Measurements from ENCODE around the gene BNIP3.

Gene BNIP3

DNA sequence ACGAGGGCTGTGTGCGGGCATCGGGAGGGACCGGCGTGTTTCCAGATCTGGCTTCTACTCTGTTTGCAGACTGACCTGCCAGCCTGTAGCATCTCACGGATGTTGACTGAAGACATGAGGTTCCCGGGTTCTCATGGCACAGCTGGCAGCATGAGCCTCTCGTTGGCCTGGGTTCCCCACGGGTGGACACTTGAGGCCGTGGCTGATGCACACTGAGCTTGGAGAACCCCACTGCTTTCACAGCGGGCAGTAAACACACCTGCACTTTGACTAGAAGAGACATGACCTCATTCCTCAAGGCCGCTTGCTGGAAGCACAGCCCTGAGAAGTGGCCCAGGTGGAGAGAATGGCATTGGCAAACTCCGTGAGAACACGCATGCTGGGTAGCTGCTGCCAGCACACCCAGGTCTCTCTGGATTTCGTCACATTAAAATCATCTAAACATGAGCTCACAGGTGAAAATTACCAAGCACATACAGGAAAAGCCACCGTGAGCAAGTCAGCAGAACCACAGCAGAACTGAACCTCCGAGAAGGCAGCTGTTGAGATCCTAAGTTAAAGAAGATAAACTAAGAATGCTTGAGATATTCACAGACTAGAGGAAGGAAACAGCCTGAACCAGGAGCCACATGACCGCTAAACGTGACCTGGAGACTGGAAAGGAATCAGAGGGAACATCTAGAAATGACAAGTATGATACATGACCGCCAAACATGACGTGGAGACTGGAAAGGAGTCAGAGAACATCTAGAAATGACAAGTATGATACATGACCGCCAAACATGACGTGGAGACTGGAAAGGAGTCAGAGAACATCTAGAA is 32.5 kb downstream of the BNIP3 start:
- no peak for FAIRE-seq

DNA sequence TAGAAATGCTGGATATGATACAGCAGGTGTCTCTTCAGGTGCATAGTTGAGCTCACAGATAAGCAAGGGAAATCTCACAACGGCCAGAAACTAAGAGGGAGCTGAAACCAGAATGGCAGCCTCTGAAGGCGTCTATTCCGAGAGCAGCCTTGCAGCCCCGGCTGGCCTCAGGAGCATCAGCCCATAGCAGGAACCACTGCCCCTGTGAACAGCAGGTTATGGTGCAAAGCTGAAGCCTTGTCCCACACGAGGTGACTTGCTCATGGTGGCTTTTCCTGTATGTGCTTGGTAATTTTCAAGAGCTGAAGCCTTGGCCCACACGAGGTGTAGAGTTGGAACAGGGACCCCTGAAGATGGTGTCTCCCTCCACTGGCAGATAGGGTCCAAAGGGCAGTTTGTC is 33.2 kb downstream of the BNIP3 start:
- no peak for FAIRE-seq

DNA sequence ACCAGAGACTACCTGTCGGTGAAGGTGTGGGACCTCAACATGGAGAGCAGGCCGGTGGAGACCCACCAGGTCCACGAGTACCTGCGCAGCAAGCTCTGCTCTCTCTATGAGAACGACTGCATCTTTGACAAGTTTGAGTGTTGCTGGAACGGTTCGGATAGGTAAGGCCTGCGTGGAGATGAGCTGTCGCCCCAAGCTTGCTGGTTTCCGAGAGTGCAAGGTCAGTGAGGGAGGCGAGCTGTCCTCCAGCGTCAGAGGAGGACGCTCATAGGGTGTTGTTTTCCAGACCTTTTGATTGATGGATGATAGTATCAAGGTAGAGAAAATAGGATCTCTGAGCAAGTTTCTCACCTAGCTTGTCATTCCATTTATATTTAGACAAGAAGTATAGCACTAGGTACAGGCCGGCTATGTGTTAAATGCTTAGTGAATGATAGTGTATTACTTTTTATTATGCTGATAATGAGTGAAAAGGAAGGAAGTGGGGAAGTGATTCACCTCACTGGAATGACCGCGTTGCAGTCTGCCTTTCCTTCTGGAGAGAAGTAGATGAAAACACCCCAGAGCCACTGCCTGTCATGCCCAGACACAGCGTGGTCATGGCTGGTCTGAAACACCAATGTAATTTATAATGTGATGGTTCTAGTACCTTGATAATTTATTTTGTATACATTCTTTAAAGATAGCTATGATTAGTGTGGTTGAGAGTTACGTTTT is 33.9 kb downstream of the BNIP3 start:
- FAIRE-seq, result no peak

DNA sequence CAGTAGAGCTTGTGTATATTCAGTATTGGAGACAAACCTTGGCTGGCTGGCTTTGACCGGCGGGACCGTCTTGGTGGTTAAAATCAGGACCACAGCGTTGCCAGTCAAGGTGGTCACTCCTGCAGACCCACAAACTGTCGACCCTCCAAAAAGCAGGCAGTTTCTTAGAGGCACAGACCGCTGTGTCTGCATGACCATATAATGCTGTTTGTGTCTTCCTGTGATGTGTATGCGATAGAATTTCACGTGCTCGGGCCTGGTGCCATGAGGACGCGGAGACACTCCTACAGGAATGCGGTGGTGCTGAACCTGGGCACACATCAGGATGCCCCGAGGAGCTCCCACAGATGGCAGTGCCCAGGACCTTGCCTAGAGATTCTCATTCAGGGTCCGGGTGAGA is 34.8 kb downstream of the BNIP3 start:
- FAIRE-seq, result no peak

DNA sequence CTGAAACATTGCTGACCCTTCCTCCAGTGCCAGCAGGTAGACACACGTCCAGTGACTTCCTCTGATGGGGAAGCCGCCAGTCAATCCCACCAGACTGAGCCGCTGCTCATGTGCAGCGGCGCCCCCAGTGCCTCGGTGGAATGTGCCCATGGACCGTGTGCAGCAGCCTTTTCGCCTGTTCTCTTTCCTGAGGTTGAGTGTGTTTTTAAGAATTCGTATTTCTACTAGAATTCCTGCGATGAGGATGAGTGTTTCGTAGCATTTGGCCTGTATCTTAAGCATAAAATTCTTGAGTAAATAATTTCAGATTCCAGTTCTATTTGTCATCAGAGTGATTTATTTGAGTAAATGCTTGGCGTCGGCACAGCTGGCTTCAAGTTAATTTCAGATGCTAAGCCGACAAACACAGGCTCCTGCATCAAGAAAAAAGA is 35.4 kb downstream of the BNIP3 start:
- FAIRE-seq, result no peak

DNA sequence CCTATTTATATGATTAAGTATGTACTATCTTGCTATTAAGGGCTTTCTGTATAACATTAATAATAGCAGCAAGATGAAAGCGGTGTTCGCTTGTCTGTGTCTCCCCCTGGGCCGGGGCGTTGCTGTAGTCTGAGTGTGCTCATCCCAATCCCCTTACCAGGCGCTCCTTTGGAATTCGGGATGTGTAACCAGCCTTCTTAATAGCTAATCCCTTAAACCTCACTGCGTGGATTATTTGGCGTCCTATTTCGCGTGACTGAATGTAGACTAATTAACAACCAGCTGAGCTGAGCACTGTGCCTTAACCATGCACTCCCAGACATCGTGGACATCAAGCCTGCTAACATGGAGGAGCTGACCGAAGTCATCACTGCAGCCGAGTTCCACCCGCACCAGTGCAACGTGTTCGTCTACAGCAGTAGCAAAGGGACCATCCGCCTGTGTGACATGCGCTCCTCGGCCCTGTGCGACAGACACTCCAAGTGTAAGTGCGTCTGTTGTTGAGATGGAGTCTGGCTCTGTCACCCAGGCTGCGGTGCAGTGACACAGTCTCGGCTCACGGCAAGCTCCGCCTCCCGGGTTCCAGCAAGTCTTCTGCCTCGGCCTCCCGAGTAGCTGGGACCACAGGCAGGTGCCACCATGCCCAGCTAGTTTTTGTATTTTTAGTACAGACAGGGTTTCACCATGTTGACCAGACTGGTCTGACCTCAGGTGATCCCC is 36.6 kb downstream of the BNIP3 start:
- FAIRE-seq, result no peak

DNA sequence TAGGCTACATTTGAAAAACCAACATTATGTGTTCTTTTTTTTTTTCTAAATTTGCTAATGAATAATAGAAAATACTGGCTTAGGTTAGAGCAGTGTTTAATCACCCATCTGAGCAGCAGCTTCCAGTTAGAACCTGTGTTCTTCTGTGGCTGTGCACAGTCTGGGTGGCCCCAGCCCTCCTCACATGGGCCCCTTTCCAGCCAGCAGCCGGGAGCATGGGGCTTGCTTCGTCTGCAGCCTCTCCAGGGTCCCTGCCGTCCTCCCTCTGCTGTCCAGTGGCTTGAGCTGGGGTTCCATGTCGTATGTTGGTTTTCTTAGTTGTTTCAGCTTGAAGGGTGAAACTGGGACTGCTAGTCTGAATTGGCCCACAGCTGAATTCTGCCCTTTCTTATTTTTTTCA is 37.3 kb downstream of the BNIP3 start:
- FAIRE-seq, result no peak

DNA sequence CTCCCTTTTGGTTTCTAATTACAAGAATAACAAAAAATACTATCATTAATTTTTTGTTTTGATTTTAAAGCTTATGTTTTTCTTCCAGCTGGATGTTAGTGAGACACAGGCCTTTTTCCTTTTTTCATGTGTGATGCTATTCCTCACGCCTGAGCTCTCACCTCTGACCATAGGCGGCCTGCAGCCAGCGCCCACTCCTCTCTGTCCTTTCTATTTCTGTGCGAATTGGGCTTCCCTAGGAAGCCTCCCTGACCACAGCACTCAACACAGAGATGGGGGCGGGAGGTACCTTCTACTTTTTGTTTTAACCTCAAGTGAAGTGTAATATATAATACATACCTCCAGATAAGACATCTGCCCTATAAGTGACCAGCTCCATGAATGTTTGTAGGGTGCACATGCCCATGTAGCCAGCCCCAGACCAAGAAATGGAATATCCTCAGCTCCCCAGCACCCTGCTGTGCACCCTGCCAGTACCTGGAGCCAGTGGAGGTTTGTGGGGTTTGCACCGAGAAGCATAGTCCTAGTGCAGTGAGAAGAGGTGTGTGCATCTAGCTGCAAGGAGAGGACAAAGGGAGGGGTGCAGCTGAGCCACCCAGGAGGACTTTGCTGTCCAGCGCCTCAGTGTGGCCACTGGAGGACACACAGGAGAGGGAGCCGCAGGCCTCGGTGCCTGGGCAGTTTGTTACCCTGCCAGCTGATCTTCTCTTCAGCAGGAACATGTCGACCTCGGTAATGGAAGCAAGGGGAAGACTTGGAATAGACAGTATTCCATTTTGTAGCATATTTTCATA is 38.5 kb downstream of the BNIP3 start:
- FAIRE-seq, result no peak

DNA sequence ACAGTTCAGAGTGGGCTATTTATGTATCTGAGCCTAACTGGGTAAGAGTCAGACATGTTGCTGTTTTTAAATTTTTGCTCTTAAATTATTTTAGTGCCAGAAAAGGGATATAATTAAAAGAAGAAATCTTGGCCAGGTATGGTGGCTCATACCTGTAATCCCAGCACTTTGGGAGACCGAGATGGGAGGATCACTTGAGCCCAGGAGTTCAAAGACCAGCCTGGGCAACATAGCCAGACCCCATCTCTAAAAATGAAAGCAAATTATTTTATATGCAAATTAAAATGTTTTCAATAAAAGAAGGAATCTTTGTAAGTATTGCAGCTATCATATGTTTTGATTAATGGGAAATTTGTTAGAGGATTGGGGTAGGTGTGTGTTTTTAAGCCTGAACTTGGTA is 39.3 kb downstream of the BNIP3 start:
- FAIRE-seq, result no peak

DNA sequence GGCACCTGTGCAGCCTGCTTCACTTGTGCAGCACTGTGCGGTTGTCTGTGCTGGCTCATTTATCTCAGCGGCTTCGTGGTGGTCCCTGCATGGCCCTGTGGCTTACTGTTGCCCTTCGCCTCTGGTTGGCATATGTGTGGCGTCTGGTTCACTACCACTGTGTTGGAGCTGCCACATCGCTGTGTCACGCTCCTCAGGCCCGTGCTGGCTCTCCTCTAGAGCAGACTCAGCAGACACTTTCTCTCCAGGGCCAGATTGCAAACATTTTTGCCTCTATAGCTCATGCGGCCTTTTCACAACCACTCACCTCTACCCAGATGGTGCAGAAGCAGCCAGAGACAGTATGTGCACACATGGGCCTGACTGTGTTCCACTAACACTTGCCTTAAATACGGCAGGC is 43.0 kb downstream of the BNIP3 start:
- FAIRE-seq, result no peak

DNA sequence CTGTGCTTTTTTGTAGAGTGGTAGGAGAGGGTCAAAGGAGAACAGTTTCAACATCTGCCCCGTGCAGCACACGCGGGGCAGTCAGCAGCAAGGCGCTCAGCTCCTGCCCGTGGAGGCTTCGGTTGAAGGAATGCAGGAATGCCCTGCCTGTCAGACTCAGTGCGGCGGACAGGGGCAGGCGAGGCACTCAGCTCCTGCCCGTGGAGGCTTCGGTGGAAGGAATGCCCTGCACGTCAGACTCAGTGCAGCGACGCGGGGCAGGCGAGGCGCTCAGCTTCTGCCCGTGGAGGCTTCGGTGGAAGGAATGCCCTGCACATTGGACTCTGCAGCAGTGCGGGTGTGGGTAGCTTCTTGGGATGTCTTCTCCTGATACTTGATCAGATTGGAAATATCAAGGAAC is 43.9 kb downstream of the BNIP3 start:
- no peak for FAIRE-seq

DNA sequence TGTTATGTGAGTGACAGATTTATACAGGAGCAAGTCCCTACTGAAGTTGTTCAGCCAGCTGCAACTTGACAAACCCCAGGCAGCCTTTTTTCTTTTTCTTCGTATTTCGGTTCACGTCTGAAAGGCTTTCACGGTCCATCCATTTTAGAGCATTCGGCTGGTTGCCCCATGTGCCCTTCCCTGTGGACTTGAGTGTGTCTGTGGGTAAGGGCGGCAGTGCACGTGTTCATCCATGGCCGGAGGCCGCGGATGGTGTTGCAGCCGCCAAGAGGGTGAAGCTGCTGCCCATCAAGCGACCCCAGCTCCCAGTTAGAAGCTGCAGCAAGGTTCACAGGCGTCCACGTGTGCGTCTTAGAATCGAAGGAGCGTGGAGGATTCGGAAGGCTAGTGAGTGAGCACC is 45.0 kb downstream of the BNIP3 start:
- no peak for FAIRE-seq

DNA sequence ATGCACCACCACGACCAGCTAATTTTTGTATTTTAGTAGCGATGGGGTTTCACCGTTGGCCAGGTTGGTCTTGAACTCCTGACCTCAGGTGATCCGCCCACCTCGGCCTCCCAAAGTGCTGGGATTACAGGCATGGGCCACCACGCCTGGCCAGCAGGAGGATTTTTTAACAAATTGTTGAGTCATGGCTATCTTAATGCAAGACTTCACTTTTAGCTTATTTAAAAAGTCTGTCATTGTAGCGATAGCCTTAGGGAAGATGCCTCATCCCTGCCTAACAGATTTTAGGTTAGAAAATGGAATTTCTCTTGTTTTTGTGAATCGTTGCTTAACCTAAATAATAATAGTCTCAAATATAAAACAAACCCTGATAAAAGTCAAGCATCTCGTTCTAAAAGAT is 45.4 kb downstream of the BNIP3 start:
- no peak for FAIRE-seq

DNA sequence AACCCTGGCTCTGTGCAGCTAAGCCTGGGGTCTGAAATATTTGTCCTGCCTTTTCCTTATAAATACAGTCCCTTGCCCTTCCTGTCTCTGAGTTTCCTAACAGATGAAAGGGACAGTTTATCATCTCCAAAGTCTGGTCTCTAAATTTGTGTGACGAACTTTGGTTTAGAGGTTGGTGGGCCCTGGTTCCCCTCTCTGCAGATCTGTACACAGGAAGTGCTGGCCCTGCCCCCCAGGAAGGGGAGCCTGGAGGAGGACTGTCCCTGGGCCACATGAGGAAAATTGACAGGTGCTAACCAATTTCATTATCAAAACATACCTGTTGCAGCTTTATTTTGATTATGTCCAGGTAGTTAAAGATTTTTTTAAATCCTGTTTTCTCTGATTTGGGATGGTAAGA is 46.5 kb downstream of the BNIP3 start:
- no peak for FAIRE-seq

DNA sequence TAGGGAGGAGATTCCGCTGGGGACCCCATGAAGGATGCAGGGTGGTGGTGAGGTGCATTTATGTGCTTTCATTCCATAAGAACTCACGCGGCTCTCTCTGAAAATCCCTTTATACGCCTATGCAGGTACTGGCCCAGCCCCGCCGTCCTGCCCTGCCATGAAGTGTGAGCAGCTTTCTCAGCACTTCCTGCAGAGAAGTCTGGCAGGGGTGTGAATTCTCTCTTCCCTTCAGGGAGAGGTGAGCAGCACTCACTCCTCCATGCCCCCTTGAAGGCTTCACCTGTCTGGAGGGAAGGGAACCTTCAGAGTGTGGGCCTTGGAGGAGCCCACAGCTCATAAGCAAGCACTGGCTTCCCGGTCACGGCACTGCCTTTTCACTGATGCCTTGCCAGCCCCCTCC is 47.0 kb downstream of the BNIP3 start:
- no peak for FAIRE-seq

DNA sequence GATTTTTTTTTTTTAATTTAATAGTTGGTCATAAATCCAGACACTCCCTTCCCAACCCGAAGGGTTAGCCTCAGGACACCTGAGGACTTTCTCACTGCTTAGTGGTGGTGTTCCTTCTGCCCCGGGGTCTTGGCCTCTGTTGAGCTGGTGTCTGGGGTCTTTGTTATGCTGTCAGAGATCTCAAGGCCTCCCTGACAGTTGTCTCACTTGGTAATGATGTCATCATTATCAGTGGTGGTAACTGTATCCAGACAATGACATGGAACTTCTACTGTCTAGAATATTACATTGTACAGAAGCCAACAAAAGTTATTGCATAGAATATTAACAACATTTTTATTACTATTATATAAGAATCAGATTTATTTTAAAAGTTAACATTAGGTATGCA is 48.0 kb downstream of the BNIP3 start:
- FAIRE-seq, result no peak

DNA sequence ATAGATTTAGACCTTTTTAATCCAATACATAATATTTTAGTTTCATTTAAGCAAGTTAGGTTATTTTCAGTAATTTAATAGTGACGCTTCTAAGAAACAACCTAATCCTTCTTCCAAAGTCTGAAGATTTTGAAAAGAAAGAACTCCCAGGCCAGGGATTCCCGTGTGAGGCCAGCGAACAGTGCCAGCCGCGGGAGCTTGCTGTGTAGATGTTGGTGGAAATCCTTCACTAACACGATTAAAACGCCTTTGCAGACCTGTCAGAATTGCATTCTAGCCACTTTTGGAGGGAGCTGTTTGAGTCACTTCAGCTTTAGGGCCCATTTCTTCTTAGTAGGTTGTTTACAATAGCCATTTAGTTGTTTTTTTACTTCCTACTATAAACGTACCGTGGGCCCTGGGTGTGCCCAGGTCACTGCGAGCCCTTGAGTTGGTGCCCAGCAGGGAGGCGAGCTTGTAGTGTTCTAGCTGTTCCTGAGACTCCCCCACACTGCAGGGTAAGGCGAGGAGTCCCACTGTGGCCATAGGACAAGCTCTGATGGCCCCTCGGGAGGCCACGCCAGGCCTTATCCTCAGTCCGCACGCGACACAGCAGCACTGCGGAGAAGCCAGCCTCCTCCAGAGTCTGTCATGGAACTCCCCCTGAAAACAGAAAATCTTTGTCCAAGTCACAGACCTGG is 48.6 kb downstream of the BNIP3 start:
- no peak for FAIRE-seq

DNA sequence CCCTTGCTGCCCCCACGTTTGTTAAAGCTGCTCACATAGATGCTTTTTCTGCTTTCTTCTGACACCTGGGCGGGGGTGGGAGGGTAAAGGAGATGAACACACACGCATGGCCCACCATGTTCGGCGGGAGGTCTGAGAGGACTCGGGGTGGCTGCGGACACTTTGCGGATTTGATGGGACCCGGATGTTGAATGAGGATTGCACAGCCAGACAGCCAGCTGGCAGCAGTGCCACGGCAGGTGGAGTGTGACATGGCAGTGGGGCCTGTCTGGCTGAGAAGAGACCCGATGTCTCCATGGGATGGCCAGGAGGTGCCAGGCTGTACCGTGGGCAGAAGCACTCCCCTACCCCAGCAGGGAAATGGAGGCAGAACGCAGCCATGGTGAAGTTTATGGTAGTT is 49.7 kb downstream of the BNIP3 start:
- no peak for FAIRE-seq

DNA sequence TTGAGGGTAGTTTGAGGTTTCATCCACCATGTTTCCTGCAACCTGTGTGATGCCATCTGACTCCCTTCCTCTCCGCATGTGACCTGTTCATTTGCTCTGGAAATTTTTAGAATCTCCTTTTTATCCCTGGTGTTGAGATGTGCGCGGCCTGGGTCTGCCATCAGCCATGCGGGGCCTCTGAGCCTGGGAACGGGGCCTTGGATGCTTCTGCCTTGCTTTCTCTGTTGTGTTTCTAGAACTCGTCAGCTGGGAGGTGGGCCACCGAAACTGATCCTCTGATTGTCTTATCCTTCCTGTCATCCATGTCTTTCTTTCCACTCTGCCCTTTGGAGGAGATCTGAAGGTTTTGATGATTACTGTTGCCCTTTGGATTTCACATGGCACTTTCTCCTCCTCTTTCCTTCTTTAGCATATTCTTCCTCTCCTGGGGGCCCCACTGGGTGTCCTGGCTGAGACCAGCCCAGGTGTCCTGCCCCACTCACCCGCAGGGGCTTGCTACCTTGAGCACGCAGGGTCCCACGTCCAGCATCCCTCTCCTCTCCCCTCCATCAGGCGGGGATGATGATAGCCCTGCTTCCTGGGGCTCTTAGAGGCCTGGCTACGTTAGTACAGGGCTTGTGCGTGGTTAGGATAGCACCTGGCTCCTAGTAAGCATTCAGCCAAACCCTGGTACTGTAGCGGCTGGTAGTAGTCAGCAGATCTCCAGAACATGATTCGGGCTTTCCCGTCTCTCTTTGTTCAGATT is 51.0 kb downstream of the BNIP3 start:
- no peak for FAIRE-seq

DNA sequence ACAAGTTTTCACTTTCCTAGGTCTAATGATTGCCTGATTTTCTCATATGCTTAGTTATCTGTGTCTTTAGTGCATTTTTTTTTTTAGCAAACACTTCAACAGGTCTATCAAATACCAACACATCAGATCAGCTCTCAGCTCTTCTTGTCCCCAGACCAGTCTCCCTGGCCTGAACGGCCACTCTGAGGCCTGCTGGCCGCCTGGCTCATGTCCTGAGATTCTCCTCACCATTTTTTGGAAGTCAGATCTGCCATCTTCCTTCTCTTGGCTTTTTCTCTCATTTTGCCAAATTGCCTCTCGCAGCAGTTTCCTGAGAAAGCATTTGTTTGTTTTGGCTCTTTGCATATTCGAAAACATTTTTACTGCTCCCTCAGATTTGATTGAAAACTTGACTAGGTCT is 51.6 kb downstream of the BNIP3 start:
- no peak for FAIRE-seq

DNA sequence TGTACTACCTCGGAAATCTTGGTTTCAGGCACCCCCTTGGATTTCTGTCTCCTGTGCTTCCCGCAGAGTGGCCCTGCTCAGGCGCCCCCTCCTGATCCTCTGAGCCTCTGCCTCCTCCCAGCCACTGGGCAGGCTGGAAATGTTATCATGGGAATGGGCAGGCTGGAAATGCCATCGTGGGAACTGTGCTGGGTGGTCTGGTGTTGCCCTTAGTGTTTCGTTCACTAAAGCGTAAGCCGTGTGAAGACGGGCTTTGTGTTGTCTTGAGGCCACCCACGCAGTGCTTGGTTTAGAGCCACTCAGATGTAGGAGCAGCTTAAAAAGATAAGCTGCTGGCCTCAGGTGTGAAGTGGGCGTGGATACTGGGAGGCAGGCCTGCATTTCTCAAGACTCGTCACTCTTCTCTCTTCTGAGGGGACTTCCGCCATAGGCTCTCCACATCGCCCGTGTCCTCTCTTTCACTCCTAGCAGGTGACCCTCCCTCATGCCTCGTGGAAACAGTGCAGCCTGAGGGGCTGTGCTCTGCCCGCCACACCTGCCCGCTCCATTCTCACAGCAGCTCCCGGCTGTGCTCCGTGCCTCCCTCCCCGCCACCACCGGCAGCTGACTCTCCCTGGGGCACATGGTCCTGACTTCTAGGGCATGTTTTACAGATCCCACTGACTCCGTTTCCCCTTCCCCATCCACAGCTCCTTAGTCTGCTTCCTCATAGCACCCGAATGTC is 52.4 kb downstream of the BNIP3 start:
- no peak for FAIRE-seq

All from G401.6 (cell line).